Measurements from ENCODE around the gene DLG5.

DNA sequence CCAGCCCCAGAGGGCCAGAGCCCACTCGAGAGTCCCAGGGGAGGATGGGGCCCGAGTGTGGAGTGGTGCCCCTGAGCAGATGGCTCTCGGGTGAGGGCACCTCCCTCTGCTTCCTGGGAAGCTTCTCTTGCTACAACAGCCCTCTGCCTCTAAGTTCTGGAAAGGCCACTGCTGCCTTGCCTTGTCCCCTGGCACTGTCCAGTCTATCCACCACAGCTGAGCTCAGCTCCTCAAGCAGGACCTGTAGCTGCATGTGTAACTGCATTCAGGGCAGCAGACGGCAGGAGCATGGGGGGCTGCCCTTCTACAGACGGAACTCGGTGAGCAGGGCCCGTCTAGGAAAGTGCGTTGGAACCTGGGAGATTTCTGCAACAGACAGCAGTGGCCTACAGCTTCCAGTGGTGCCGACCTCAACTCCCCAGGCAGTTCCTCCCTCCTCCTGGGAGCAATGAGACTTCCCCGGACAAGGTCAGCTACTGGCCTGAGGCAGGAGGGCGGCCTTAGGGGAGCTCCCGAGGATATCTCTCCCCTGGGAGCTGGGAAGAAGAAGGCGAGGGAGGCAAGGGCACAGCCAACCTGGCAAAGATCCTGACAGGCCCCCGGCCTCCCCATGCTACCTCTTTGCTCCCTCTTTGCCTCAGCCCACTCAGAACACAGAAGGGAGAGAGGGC, 88.5 kb downstream of the DLG5 start:
- TF ChIP-seq E2F4 (IDR thresholded peaks at IDR 0.05; ENCODE audit: low read depth, low read length) (no peak), ASH2L (IDR thresholded peaks at IDR 0.05; ENCODE audit: borderline replicate concordance, low read depth) (no peak)
- TF ChIP-seq, protein P1, sequence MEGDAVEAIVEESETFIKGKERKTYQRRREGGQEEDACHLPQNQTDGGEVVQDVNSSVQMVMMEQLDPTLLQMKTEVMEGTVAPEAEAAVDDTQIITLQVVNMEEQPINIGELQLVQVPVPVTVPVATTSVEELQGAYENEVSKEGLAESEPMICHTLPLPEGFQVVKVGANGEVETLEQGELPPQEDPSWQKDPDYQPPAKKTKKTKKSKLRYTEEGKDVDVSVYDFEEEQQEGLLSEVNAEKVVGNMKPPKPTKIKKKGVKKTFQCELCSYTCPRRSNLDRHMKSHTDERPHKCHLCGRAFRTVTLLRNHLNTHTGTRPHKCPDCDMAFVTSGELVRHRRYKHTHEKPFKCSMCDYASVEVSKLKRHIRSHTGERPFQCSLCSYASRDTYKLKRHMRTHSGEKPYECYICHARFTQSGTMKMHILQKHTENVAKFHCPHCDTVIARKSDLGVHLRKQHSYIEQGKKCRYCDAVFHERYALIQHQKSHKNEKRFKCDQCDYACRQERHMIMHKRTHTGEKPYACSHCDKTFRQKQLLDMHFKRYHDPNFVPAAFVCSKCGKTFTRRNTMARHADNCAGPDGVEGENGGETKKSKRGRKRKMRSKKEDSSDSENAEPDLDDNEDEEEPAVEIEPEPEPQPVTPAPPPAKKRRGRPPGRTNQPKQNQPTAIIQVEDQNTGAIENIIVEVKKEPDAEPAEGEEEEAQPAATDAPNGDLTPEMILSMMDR (IDR thresholded peaks at IDR 0.05 in 2 of 3, conservative IDR thresholded peaks at IDR 0.05 in 1 of 3; ENCODE audit: control insufficient read depth in 2 of 3, extremely low read depth in 1 of 3, insufficient read depth in 1 of 3, low read depth in 3 of 3, low read length in 3 of 3) = no peak
